Mesodermal cell (in vitro differentiated cells): ENCODE data around the gene FRAS1.

Experiments used
- H3K27ac ChIP-seq: 2 replicates; pipeline ENCODE4 v1.7.0; 2013; ENCODE audit warnings: mild to moderate bottlenecking, low read depth, low read length, moderate library complexity; ENCODE audit not compliant: severe bottlenecking
- H3K36me3 ChIP-seq: 2 replicates; pipeline ENCODE4 v1.7.1; 2013; ENCODE audit warnings: mild to moderate bottlenecking, low read length, moderate library complexity; ENCODE audit not compliant: control insufficient read depth, insufficient read depth
- H3K4me1 ChIP-seq: one replicate; pipeline ENCODE4 v1.7.1; 2013; ENCODE audit warnings: mild to moderate bottlenecking, low read length; ENCODE audit not compliant: insufficient read depth, control insufficient read depth, poor library complexity, severe bottlenecking
- H3K4me3 ChIP-seq: 2 replicates; pipeline ENCODE4 v1.7.0; 2013; ENCODE audit warnings: low read length, control low read depth, mild to moderate bottlenecking; ENCODE audit not compliant: insufficient read depth, poor library complexity, severe bottlenecking; ENCODE audit errors: extremely low read depth
- H3K9me3 ChIP-seq: 2 replicates; pipeline ENCODE4 v1.7.1; 2013; ENCODE audit warnings: mild to moderate bottlenecking, low read length, moderate library complexity; ENCODE audit not compliant: control insufficient read depth
- WGBS, 2 experiments: methylation state at CpG; one replicate each; pipeline ENCODE4 v1.1.5; 2013; ENCODE audit warnings: missing lambda C conversion rate in 2 of 2; ENCODE audit not compliant: insufficient coverage in 2 of 2; 5-methylcytosine and 5-hydroxymethylcytosine counted together

FRAS1 gene

GRCh38 chr4:78560296-78560963, 503.3 kb downstream of the FRAS1 start:
- no CpG with 5 or more reads among the region's 2 CpGs for WGBS, 2 experiments
- H3K27ac ChIP-seq: peak overlapping the region; percentile 92

DNA sequence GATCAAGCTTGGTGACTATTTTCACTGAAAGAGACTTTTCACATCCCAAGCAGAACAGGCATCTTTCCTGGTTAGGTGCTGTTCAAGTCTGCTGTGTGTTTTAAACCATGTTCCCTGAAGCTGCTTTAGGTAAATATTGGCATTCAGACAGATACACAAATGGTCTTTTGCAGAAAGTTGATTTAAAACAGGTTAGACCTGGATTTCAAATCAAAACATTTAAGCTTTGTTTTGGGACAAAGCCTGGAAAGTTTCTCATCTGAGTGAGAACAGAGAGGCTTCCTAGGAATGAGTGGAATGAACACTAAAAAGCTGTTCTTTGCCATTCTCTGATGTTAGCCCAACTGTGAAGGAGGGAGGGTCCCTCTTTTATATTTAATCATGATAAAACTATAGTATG, 504.6 kb downstream of the FRAS1 start:
- no peak overlapping the region for H3K4me3 ChIP-seq
- peaks cover 6% of the 10 kb centered on the region for H3K36me3 ChIP-seq
- H3K27ac ChIP-seq: peak overlapping the region; percentile 92
- no peaks in the 10 kb centered on the region for H3K9me3 ChIP-seq
- peaks cover 51% of the 10 kb centered on the region for H3K4me1 ChIP-seq

More at GRCh38 chr4:78560296-78560963, 503.3 kb downstream of the FRAS1 start:
- no peaks in the 10 kb centered on the region for H3K9me3 ChIP-seq
- H3K4me1 ChIP-seq: peaks cover 43% of the 10 kb centered on the region
- H3K36me3 ChIP-seq: peaks cover 11% of the 10 kb centered on the region
- no peak overlapping the region for H3K4me3 ChIP-seq

GRCh38 chr4:78562687-78563086, 505.6 kb downstream of the FRAS1 start:
- H3K9me3 ChIP-seq: no peaks in the 10 kb centered on the region
- peaks cover 3% of the 10 kb centered on the region for H3K36me3 ChIP-seq
- WGBS, 2 experiments: 76 to 77% methylated on average over 3 to 4 of the region's 4 CpGs
- peaks cover 53% of the 10 kb centered on the region for H3K4me1 ChIP-seq
- H3K27ac ChIP-seq: peak overlapping the region; percentile 30
- no peak overlapping the region for H3K4me3 ChIP-seq

GRCh38 chr4:78565971-78566372, 508.8 kb downstream of the FRAS1 start:
- peaks cover 54% of the 10 kb centered on the region for H3K4me1 ChIP-seq
- H3K27ac ChIP-seq: peak overlapping the region; percentile 0
- no peaks in the 10 kb centered on the region for H3K9me3 ChIP-seq
- H3K36me3 ChIP-seq: peaks cover 1% of the 10 kb centered on the region
- H3K4me3 ChIP-seq: no peak overlapping the region
- 100% methylated on average over 1 to 2 of the region's 2 CpGs for WGBS, 2 experiments

- Histone ChIP-seq H3K9me3 (no peaks in the 10 kb centered on the region), H3K27ac (peak overlapping the region; percentile 26), H3K4me3 (no peak overlapping the region), H3K36me3 (peaks cover 4% of the 10 kb centered on the region), H3K4me1 (peaks cover 45% of the 10 kb centered on the region)
- 93 to 96% methylated on average over 6 to 7 of the region's 8 CpGs for WGBS, 2 experiments
Measured at GRCh38 chr4:78566834-78567499, 509.8 kb downstream of the FRAS1 start.

DNA sequence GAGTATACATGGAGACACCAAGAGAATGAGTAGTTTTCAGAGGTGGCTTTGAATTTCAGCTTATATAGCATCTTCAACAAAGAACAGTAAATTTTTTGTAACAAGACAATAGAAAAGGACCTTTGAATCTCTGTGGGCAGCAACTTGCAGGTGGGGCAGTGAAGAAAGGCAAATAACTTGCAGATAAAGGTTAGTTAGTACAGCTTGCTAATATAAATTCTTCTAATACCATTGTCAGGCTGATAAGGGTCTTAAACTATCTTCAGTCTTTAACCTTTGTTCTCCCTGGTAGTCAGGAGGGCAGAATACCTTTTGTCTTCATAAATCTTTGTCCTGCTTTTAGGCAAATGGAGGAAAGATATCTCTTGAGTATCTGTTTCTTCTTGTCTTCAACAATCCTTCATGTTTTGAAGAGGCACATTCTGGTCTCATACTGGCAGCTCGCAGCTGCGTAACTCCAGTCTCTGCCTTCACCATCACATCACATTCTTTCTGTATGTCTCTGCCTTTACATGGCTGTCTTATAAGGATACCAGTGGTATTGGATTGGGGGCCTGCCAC, 510.5 kb downstream of the FRAS1 start:
- H3K36me3 ChIP-seq: peaks cover 10% of the 10 kb centered on the region
- H3K27ac ChIP-seq: peak overlapping the region; percentile 26
- H3K4me3 ChIP-seq: no peak overlapping the region
- H3K4me1 ChIP-seq: peaks cover 39% of the 10 kb centered on the region
- 80 to 92% methylated on average over 2 of the region's 2 CpGs for WGBS, 2 experiments
- no peaks in the 10 kb centered on the region for H3K9me3 ChIP-seq

- Histone ChIP-seq H3K27ac (peak overlapping the region; percentile 84), H3K36me3 (peaks cover 21% of the 10 kb centered on the region), H3K4me3 (no peak overlapping the region), H3K4me1 (peaks cover 31% of the 10 kb centered on the region), H3K9me3 (no peaks in the 10 kb centered on the region)
- 80 to 90% methylated on average over 1 of the region's 3 CpGs for WGBS, 2 experiments
Measured at GRCh38 chr4:78568640-78569305, 511.6 kb downstream of the FRAS1 start.

DNA sequence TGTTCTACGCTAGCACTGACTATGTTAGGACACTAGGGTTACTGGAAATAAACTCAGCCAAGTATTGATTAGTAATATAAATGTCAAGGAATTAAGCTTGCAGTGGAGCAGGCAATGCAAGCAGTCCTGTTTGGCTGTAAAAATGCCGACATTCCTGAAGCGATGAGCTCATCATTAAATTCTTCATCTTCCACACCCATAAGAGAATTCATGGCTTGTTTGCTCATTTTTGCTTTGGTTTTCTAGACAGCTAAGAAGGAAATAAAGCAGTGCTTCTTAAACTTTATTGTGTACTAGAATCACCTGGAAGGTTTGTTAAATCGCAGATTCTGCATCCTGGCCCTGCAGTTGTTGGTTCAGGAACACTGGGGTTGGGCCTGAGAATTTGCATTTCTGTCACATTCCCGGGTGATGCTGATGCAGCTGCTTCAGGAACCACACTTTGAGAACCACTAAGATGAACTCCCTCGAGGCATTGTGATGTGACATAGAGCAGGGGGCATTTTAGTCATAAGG, 512.2 kb downstream of the FRAS1 start:
- Histone ChIP-seq H3K27ac (peak overlapping the region; percentile 84), H3K36me3 (peaks cover 25% of the 10 kb centered on the region), H3K9me3 (no peaks in the 10 kb centered on the region), H3K4me3 (no peak overlapping the region), H3K4me1 (peaks cover 31% of the 10 kb centered on the region)
- WGBS, 2 experiments: 81 to 83% methylated on average over 3 to 4 of the region's 6 CpGs

- no peak overlapping the region for H3K4me3 ChIP-seq
- H3K9me3 ChIP-seq: no peaks in the 10 kb centered on the region
- peaks cover 31% of the 10 kb centered on the region for H3K4me1 ChIP-seq
- peaks cover 26% of the 10 kb centered on the region for H3K36me3 ChIP-seq
- H3K27ac ChIP-seq: no peak overlapping the region
- no CpG with 5 or more reads among the region's 2 CpGs for WGBS, 2 experiments
Measured at GRCh38 chr4:78570117-78570516, 513.0 kb downstream of the FRAS1 start.

DNA sequence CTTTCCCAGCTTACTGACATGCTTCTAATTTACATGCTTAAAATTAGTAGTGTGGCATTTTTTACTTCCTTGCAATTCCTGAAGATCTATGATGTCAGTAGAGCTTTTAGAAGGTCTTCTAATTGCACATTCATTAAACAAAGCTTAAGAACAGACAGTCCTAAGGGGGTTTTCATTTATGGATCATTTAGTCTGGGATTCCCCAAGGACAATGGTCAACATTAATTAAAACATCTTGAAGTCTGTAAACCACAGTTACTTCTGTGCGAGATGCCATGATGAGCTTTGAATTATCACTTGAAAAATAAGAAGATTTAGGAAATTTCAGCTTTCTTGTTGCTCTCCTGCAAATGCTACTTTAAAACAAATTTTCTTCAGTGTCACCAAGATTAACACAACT, 514.7 kb downstream of the FRAS1 start:
- Histone ChIP-seq H3K9me3 (no peaks in the 10 kb centered on the region), H3K36me3 (peaks cover 26% of the 10 kb centered on the region), H3K4me3 (no peak overlapping the region), H3K4me1 (peaks cover 22% of the 10 kb centered on the region), H3K27ac (no peak overlapping the region)
- 86% methylated on average over 1 of the region's 1 CpG; no CpG with 5 or more reads in 1 of the 2 experiments for WGBS, 2 experiments
